HepG2 (cell line): ENCODE results near the gene GCHFR. TPM values are rescaled to one million over a fixed set of nuclear protein-coding genes. Genes with fewer than 3 reads are reported as not detected.

Source experiments
- ISX ChIP-seq: sonication (generic); formaldehyde crosslinking; conservative IDR thresholded peaks from 2 replicates; pipeline ENCODE4 v1.5.0; 2020; ENCODE audit warnings: missing genetic modification reagents
- MTA3 ChIP-seq: sonication (generic); formaldehyde crosslinking; IDR thresholded peaks from 2 replicates; pipeline ENCODE4 v1.4.0; 2020; ENCODE audit warnings: missing genetic modification reagents
- MXI1 ChIP-seq: IDR thresholded peaks from 3 replicates; pipeline ENCODE4 v1.6.1; 2012; ENCODE audit warnings: low read depth, low read length, inconsistent platforms, borderline replicate concordance
- NR2F6 ChIP-seq, 2 experiments: IDR thresholded peaks; 2 replicates each; pipeline ENCODE4 v1.6.1; 2016; ENCODE audit warnings: antibody characterized with exemption in 1 of 2, mild to moderate bottlenecking in 1 of 2
- POLR2AphosphoS5 ChIP-seq: IDR thresholded peaks from 2 replicates; pipeline ENCODE4 v1.6.1; 2012; ENCODE audit warnings: low read depth, low read length
- RFXAP ChIP-seq: sonication (generic); formaldehyde crosslinking; IDR thresholded peaks from 2 replicates; pipeline ENCODE4 v1.4.0; 2020; ENCODE audit warnings: missing genetic modification reagents, borderline replicate concordance
- YY1 ChIP-seq: IDR thresholded peaks from 2 replicates; pipeline ENCODE4 v1.6.1; 2011; ENCODE audit warnings: low read length, low read depth, moderate library complexity, mild to moderate bottlenecking; ENCODE audit not compliant: insufficient read depth, insufficient replicate concordance
- ZKSCAN1 ChIP-seq: fragments of 150-350 bp; IDR thresholded peaks from 2 replicates; pipeline ENCODE4 v1.6.1; 2014; ENCODE audit warnings: low read length
- ZNF331 ChIP-seq: sonication (generic); formaldehyde crosslinking; IDR thresholded peaks from 2 replicates; pipeline ENCODE4 v1.4.0; 2020; ENCODE audit warnings: missing genetic modification reagents
- ZNF367 ChIP-seq: sonication (generic); formaldehyde crosslinking; IDR thresholded peaks from 2 replicates; pipeline ENCODE4 v1.4.0; 2020; ENCODE audit warnings: missing genetic modification reagents, borderline replicate concordance
- ZNF468 ChIP-seq: sonication (generic); formaldehyde crosslinking; IDR thresholded peaks from 2 replicates; pipeline ENCODE4 v1.8.0; 2022; ENCODE audit warnings: mild to moderate bottlenecking, moderate library complexity, missing genetic modification reagents
- ZNF75D ChIP-seq: sonication (generic); formaldehyde crosslinking; IDR thresholded peaks from 2 replicates; pipeline ENCODE4 v1.8.1; 2023; ENCODE audit warnings: missing genetic modification reagents, mild to moderate bottlenecking, borderline replicate concordance
- ZNF777 ChIP-seq: sonication (generic); formaldehyde crosslinking; IDR thresholded peaks from 2 replicates; pipeline ENCODE4 v1.4.0; 2020; ENCODE audit warnings: missing genetic modification reagents
- ZNF841 ChIP-seq: sonication (generic); formaldehyde crosslinking; IDR thresholded peaks from 2 replicates; pipeline ENCODE4 v1.8.1; 2023; ENCODE audit warnings: missing genetic modification reagents, borderline replicate concordance
- ZSCAN31 ChIP-seq: sonication (generic); formaldehyde crosslinking; IDR thresholded peaks from 2 replicates; pipeline ENCODE4 v1.5.0; 2020; ENCODE audit warnings: low read depth, mild to moderate bottlenecking, missing genetic modification reagents
- polyA plus RNA-seq, 8 experiments: library from polyadenylated mRNA; depleted of rRNA in 3 of 8; stranded (reverse) in 7 of 8; unstranded in 1 of 8; fragments of >200 nt; fragmentation: Illumina TruSeq in 4 of 8; extraction: Trizol in 4 of 8; gene quantifications; 2 replicates each; pipeline versions ENCODE4 v1.2.1 to v1.2.3, GENCODE V29; 2011 to 2016; ENCODE audit warnings: low read depth in 4 of 8, missing spikeins in 1 of 8, mixed read lengths in 1 of 8; ENCODE audit not compliant: insufficient read depth in 1 of 8
- total RNA-seq, 5 experiments: library from RNA; depleted of rRNA; stranded (reverse); fragments of >200 nt; fragmentation: Illumina TruSeq; extraction: Trizol; gene quantifications; 2 replicates each; pipeline ENCODE4 v1.2.3, GENCODE V29; 2016; ENCODE audit warnings: low read depth in 1 of 5
- TF ChIP-seq, protein P1 (sequence below): sonication (generic); formaldehyde crosslinking; IDR thresholded peaks from 2 replicates; pipeline ENCODE4 v1.5.1; 2020; ENCODE audit warnings: mild to moderate bottlenecking, missing genetic modification reagents
- TF ChIP-seq, protein P2 (sequence below): sonication (generic); formaldehyde crosslinking; IDR thresholded peaks from 2 replicates; pipeline ENCODE4 v1.4.0; 2020; ENCODE audit warnings: missing genetic modification reagents, borderline replicate concordance
- TF ChIP-seq, protein P3 (sequence below): sonication (generic); formaldehyde crosslinking; IDR thresholded peaks from 2 replicates; pipeline ENCODE4 v1.8.0; 2023; ENCODE audit warnings: mild to moderate bottlenecking, missing genetic modification reagents
- TF ChIP-seq, protein P4 (sequence below): sonication (generic); formaldehyde crosslinking; IDR thresholded peaks from 2 replicates; pipeline ENCODE4 v1.4.0; 2020; ENCODE audit warnings: missing genetic modification reagents, low read depth, mild to moderate bottlenecking, borderline replicate concordance
- TF ChIP-seq, protein P5 (sequence below): sonication (generic); formaldehyde crosslinking; IDR thresholded peaks from 2 replicates; pipeline ENCODE4 v1.4.0; 2020; ENCODE audit warnings: mild to moderate bottlenecking, missing genetic modification reagents

The GCHFR gene
- total and polyA plus RNA-seq, 2 of the 13 experiments (the other 11 are each of a cell fraction or from before 2014, with no cell fraction given), result 51.5 to 92.4 TPM

DNA sequence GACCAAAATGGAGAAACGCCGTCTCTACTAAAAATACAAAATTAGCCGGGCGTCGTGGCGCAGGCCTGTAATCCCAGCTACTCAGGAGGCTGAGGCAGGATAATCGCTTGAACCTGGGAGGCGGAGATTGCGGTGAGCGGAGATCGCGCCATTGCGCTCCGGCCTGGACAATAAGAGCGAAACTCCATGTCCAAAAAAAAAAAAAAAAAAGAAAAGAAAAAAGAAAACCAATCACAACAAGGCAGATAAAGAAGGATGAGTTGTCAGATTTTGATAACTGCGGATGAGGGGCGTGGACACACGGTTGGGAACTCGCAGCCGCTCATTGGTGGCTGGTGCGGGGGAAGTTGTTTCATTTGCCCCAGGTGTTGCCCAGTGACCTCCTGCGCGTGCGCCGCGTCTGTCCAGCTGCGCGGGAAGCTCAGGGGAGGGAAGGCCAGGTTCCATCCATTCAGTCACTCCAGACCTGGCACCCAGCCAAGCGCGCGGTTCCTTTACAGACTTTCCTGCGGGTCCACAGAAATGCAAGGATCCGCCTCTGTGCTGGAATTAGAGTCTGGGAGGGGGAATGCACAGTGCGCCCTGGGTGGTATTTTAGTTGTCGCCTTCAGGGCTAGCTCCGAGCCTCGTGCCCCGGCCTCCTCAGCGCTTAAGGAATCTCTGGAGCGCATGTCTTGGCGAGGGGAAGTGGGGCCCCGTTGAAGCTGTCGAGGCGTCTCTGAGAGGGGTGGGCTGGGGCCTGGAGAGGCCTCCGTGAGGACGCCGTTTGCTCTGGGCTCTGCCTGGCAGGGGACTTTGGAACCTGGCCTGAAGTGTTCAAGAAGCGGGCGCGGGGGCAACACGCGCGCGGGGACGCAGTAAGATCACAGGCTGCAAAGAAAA, 708 bp upstream of the GCHFR start (continued):
- TF ChIP-seq, protein P1, sequence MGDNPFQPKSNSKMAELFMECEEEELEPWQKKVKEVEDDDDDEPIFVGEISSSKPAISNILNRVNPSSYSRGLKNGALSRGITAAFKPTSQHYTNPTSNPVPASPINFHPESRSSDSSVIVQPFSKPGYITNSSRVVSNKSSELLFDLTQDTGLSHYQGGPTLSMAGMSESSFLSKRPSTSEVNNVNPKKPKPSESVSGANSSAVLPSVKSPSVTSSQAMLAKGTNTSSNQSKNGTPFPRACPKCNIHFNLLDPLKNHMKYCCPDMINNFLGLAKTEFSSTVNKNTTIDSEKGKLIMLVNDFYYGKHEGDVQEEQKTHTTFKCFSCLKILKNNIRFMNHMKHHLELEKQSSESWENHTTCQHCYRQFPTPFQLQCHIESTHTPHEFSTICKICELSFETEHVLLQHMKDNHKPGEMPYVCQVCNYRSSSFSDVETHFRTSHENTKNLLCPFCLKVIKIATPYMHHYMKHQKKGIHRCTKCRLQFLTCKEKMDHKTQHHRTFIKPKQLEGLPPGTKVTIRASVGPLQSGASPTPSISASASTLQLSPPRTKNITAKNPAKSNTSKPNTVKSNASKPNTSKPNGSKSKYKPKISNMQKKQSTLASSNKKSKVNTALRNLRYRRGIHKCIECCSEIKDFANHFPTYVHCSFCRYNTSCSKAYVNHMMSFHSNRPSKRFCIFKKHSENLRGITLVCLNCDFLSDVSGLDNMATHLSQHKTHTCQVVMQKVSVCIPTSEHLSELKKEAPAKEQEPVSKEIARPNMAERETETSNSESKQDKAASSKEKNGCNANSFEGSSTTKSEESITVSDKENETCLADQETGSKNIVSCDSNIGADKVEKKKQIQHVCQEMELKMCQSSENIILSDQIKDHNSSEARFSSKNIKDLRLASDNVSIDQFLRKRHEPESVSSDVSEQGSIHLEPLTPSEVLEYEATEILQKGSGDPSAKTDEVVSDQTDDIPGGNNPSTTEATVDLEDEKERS (CRISPR knock-in tag), result peak; percentile 66
- TF ChIP-seq ZNF841 (CRISPR knock-in tag), result no peak
- TF ChIP-seq ZNF777 (CRISPR knock-in tag), result no peak
- TF ChIP-seq, protein P2, sequence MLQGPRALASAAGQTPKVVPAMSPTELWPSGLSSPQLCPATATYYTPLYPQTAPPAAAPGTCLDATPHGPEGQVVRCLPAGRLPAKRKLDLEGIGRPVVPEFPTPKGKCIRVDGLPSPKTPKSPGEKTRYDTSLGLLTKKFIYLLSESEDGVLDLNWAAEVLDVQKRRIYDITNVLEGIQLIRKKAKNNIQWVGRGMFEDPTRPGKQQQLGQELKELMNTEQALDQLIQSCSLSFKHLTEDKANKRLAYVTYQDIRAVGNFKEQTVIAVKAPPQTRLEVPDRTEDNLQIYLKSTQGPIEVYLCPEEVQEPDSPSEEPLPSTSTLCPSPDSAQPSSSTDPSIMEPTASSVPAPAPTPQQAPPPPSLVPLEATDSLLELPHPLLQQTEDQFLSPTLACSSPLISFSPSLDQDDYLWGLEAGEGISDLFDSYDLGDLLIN (CRISPR knock-in tag), result no peak
- peak; percentile 57; the same call in 1 of the 3 replicates for TF ChIP-seq MXI1
- peak; percentile 52; the same call in 1 of the 2 replicates for TF ChIP-seq ZNF468 (CRISPR knock-in tag)
- no peak for TF ChIP-seq RFXAP (CRISPR knock-in tag)
- TF ChIP-seq, protein P3, sequence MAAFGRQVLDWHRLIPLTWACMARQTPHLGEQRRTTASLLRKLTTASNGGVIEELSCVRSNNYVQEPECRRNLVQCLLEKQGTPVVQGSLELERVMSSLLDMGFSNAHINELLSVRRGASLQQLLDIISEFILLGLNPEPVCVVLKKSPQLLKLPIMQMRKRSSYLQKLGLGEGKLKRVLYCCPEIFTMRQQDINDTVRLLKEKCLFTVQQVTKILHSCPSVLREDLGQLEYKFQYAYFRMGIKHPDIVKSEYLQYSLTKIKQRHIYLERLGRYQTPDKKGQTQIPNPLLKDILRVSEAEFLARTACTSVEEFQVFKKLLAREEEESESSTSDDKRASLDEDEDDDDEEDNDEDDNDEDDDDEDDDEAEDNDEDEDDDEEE, result no peak
- no peak for TF ChIP-seq NR2F6 (IDR thresholded peaks at IDR 0.05)
- peak; percentile 37; the same call in 1 of the 2 replicates for TF ChIP-seq NR2F6 (CRISPR knock-in tag; IDR thresholded peaks at IDR 0.05)
- TF ChIP-seq, protein P4, sequence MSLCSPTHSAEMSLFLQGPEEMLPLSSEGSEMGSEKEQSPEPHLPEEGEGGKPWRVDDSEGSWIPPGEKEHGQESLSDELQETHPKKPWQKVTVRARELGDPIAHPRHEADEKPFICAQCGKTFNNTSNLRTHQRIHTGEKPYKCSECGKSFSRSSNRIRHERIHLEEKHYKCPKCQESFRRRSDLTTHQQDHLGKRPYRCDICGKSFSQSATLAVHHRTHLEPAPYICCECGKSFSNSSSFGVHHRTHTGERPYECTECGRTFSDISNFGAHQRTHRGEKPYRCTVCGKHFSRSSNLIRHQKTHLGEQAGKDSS, result 0 out of 2 replicates have a peak, but pooled peaks have one; percentile 11
- no peak for TF ChIP-seq ZNF367 (CRISPR knock-in tag)
- no peak; the same call in 1 of the 2 replicates for TF ChIP-seq ZNF331 (CRISPR knock-in tag)
- TF ChIP-seq ZNF75D (CRISPR knock-in tag), result no peak
- no peak for TF ChIP-seq ZKSCAN1
- 0 out of 2 replicates have a peak, but pooled peaks have one; percentile 64 for TF ChIP-seq ISX
- TF ChIP-seq, protein P5, sequence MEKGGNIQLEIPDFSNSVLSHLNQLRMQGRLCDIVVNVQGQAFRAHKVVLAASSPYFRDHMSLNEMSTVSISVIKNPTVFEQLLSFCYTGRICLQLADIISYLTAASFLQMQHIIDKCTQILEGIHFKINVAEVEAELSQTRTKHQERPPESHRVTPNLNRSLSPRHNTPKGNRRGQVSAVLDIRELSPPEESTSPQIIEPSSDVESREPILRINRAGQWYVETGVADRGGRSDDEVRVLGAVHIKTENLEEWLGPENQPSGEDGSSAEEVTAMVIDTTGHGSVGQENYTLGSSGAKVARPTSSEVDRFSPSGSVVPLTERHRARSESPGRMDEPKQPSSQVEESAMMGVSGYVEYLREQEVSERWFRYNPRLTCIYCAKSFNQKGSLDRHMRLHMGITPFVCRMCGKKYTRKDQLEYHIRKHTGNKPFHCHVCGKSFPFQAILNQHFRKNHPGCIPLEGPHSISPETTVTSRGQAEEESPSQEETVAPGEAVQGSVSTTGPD (CRISPR knock-in tag), result 0 out of 2 replicates have a peak, but pooled peaks have one; percentile 33
- no peak for TF ChIP-seq MTA3 (CRISPR knock-in tag)
- no peak for TF ChIP-seq POLR2AphosphoS5
- TF ChIP-seq ZSCAN31 (CRISPR knock-in tag), result peak; percentile 22; the same call in 1 of the 2 replicates
- no peak for TF ChIP-seq YY1
